CD4-positive, alpha-beta T cell (primary cell): ENCODE results near the gene MEGF9. TPM values are rescaled to one million over a fixed set of nuclear protein-coding genes. Genes with fewer than 3 reads are reported as not detected.

Source experiments
- ATAC-seq: fragments of 200-7000 bp; cut with Tn5 transposase; one replicate; pipeline ENCODE4 v1.10.0; 2022; ENCODE audit warnings: mild to moderate bottlenecking; ENCODE audit not compliant: poor library complexity
- CTCF ChIA-PET: fragments of 350-600 bp; sonication (Branson Sonifier 250); formaldehyde crosslinking; loops from one replicate; lab custom pipeline; 2021; ENCODE audit warnings: antibody characterized with exemption, inconsistent platforms; lab: Charles Lee
- POLR2A ChIA-PET: fragments of 350-600 bp; sonication (Branson Sonifier 250); formaldehyde crosslinking; loops from one replicate; lab custom pipeline; 2021; ENCODE audit warnings: antibody characterized with exemption, inconsistent platforms; lab: Charles Lee
- DNase-seq, 14 experiments: peaks; one replicate each; pipeline ENCODE4 v3.0.0-alpha.2; 2013 to 2020; ENCODE audit warnings: mixed read lengths in 2 of 14
- H3K27ac ChIP-seq, 2 donors: one replicate each; pipeline versions ENCODE4 v1.5.1 to v1.7.0; 2013; ENCODE audit warnings: low read length in 2 of 2, low read depth in 1 of 2, mild to moderate bottlenecking in 1 of 2
- H3K27me3 ChIP-seq, 2 experiments: 1 replicate in 1 of 2; 2 replicates in 1 of 2; pipeline versions ENCODE4 v1.6.1 to v1.7.0; 2013; ENCODE audit warnings: low read length in 2 of 2, control low read depth in 1 of 2, mild to moderate bottlenecking in 1 of 2, moderate library complexity in 1 of 2; ENCODE audit not compliant: insufficient read depth in 2 of 2, control insufficient read depth in 1 of 2
- H3K36me3 ChIP-seq: one replicate; pipeline ENCODE4 v1.6.1; 2013; ENCODE audit warnings: low read length, control low read depth; ENCODE audit not compliant: insufficient read depth
- H3K4me1 ChIP-seq: one replicate; pipeline ENCODE4 v1.6.1; 2013; ENCODE audit warnings: low read length, control low read depth; ENCODE audit not compliant: insufficient read depth
- H3K4me3 ChIP-seq: one replicate; pipeline ENCODE4 v1.5.1; 2013; ENCODE audit warnings: mild to moderate bottlenecking, low read length, moderate library complexity
- H3K9me3 ChIP-seq, 2 experiments: 1 replicate in 1 of 2; 2 replicates in 1 of 2; pipeline versions ENCODE4 v1.6.1 to v1.7.0; 2013; ENCODE audit warnings: low read length in 2 of 2, mild to moderate bottlenecking in 2 of 2, control low read depth in 1 of 2, moderate library complexity in 1 of 2; ENCODE audit not compliant: control insufficient read depth in 1 of 2, insufficient read depth in 1 of 2
- H3K27ac Mint-ChIP-seq: one replicate; pipeline ENCODE4 v1.8.0; 2020; ENCODE audit warnings: mixed read lengths
- H3K27me3 Mint-ChIP-seq: one replicate; pipeline ENCODE4 v1.8.0; 2021; ENCODE audit warnings: mixed read lengths
- H3K36me3 Mint-ChIP-seq: one replicate; pipeline ENCODE4 v1.8.0; 2021; ENCODE audit warnings: low read depth, mixed read lengths
- H3K4me1 Mint-ChIP-seq: one replicate; pipeline ENCODE4 v1.8.0; 2021; ENCODE audit warnings: low read depth, mixed read lengths
- H3K4me3 Mint-ChIP-seq: one replicate; pipeline ENCODE4 v1.8.0; 2020; ENCODE audit warnings: mild to moderate bottlenecking, mixed read lengths
- H3K9me3 Mint-ChIP-seq: one replicate; pipeline ENCODE4 v1.8.0; 2020; ENCODE audit warnings: mixed read lengths
- CTCF ChIP-seq: fragments of 200-600 bp; IDR thresholded peaks from one replicate; pipeline ENCODE4 v1.8.0; 2022; ENCODE audit warnings: antibody characterized with exemption, mild to moderate bottlenecking
- intact Hi-C, 2 experiments: fragments of 100-400 bp; cut with DNase I in 1 of 2; cut with micrococcal nuclease in 1 of 2; formaldehyde crosslinking; loops; one replicate each; pipeline versions ENCODE4 v1.15.1 to v1.9.0; 2023 to 2025; cut with DNase I, micrococcal nuclease
- total RNA-seq, 174 experiments: library from RNA in 2 of 174; stranded (reverse) in 2 of 174; gene quantifications; one replicate each; pipeline ENCODE4 v1.2.3 and lab custom pipeline; 2021 to 2026

The MEGF9 gene
- total RNA-seq, 2 experiments from 2014 or later: 4.0 to 4.5 TPM

GRCh38 chr9:120579139-120580050 is 134.9 kb downstream of the MEGF9 start:
- Histone ChIP-seq H3K9me3 (no peaks in the 10 kb centered on the region), H3K36me3 (no peaks in the 10 kb centered on the region), H3K4me3 (peak overlapping the region; percentile 84), H3K4me1 (peaks cover 29% of the 10 kb centered on the region), H3K27me3 (no peaks in the 10 kb centered on the region), H3K27ac (peak overlapping the region; percentile 26 to 55)
- ChIA-PET CTCF (no interaction called here), POLR2A (no interaction called here)
- ATAC-seq (no peak), DNase-seq (no peak)
- Mint-ChIP-seq H3K36me3 (peaks cover 33% of the 10 kb centered on the region), H3K9me3 (peaks cover 2% of the 10 kb centered on the region), H3K4me1 (peaks cover 51% of the 10 kb centered on the region), H3K4me3 (peak overlapping the region; percentile 99), H3K27ac (peak overlapping the region; percentile 92), H3K27me3 (no peaks in the 10 kb centered on the region)
- no peak for TF ChIP-seq CTCF
- intact Hi-C loops: loop anchor here in 1 of 2 experiments (2.0 to 10.0 kb wide), 6 partner anchors 135 to 1685 kb away; partner anchors contain the start of genes MEGF9, MRRF, PSMD5 and RAB14

GRCh38 chr9:120574473-120574872 is 139.8 kb downstream of the MEGF9 start:
- Histone ChIP-seq H3K9me3 (no peaks in the 10 kb centered on the region), H3K4me3 (no peak overlapping the region), H3K27ac (no peak overlapping the region), H3K27me3 (no peaks in the 10 kb centered on the region), H3K4me1 (peaks cover 11% of the 10 kb centered on the region), H3K36me3 (peaks cover 26% of the 10 kb centered on the region)
- TF ChIP-seq CTCF: no peak
- intact Hi-C loops: no loop called here
- Mint-ChIP-seq H3K4me3 (peak overlapping the region; percentile 30), H3K27me3 (no peaks in the 10 kb centered on the region), H3K4me1 (peaks cover 46% of the 10 kb centered on the region), H3K27ac (no peak overlapping the region), H3K36me3 (peaks cover 71% of the 10 kb centered on the region), H3K9me3 (no peaks in the 10 kb centered on the region)
- CTCF ChIA-PET: interaction anchor here (1.3 kb wide), 1 partner anchor 46 kb away, joined by 3 read pairs; no protein-coding TSS in a partner anchor
- DNase-seq (no peak), ATAC-seq (no peak)
- POLR2A ChIA-PET: no interaction called here

GRCh38 chr9:120572472-120572871 is 141.8 kb downstream of the MEGF9 start:
- no peak for DNase-seq
- no peak overlapping the region for H3K4me3 ChIP-seq
- peaks cover 34% of the 10 kb centered on the region for H3K4me1 Mint-ChIP-seq
- ChIA-PET CTCF (no interaction called here), POLR2A (no interaction called here)
- intact Hi-C loops: no loop called here
- H3K27me3 ChIP-seq: no peaks in the 10 kb centered on the region
- no peaks in the 10 kb centered on the region for H3K9me3 Mint-ChIP-seq
- peaks cover 86% of the 10 kb centered on the region for H3K36me3 Mint-ChIP-seq
- no peak overlapping the region for H3K27ac ChIP-seq
- H3K27ac Mint-ChIP-seq: no peak overlapping the region
- no peaks in the 10 kb centered on the region for H3K27me3 Mint-ChIP-seq
- no peak for ATAC-seq
- H3K9me3 ChIP-seq: no peaks in the 10 kb centered on the region
- H3K4me1 ChIP-seq: no peaks in the 10 kb centered on the region
- H3K4me3 Mint-ChIP-seq: no peak overlapping the region
- TF ChIP-seq CTCF: no peak
- H3K36me3 ChIP-seq: peaks cover 44% of the 10 kb centered on the region
